PC-9 (cell line): Measurements from ENCODE around the gene KRT4. TPM values are rescaled to one million over a fixed set of nuclear protein-coding genes. Genes with fewer than 3 reads are reported as not detected.

ENCODE experiments used
- BruUV-seq: library from RNA; stranded (reverse); fragments of 400-500 nt; replicated peaks from 2 replicates; lab custom pipeline; 2021; lab: Mats Ljungman, UMichigan
- CTCF ChIA-PET: fragments of 300-600 bp; sonication (Branson Sonifier 250); formaldehyde crosslinking; loops from one replicate; lab custom pipeline; 2022; ENCODE audit warnings: antibody characterized with exemption; lab: Charles Lee
- POLR2A ChIA-PET: fragments of 300-600 bp; sonication (Branson Sonifier 250); formaldehyde crosslinking; loops from one replicate; lab custom pipeline; 2022; ENCODE audit warnings: antibody characterized with exemption; ENCODE audit not compliant: unreplicated experiment; lab: Charles Lee
- DNase-seq, 2 experiments: peaks; one replicate each; pipeline versions ENCODE4 v3.0.0 to v3.0.0-alpha.2; 2015 to 2022; ENCODE audit warnings: mixed read lengths in 1 of 2
- H2AFZ ChIP-seq: fragments of 200-600 bp; sonication (generic); 2 replicates; pipeline ENCODE4 v1.8.1; 2017; ENCODE audit warnings: antibody characterized with exemption
- H3F3A ChIP-seq: fragments of 200-600 bp; sonication (generic); 2 replicates; pipeline ENCODE4 v1.8.1; 2017; ENCODE audit warnings: antibody characterized with exemption, mild to moderate bottlenecking, low read depth; ENCODE audit not compliant: insufficient read depth
- H3K27ac ChIP-seq: fragments of 200-600 bp; sonication (generic); 2 replicates; pipeline ENCODE4 v1.6.1; 2016; ENCODE audit warnings: mixed run types
- H3K27me3 ChIP-seq: fragments of 200-600 bp; sonication (generic); 2 replicates; pipeline ENCODE4 v1.6.1; 2016; ENCODE audit warnings: low read depth, mixed run types; ENCODE audit not compliant: insufficient read depth
- H3K36me3 ChIP-seq: fragments of 200-600 bp; sonication (generic); 2 replicates; pipeline ENCODE4 v1.6.1; 2016; ENCODE audit warnings: low read depth, mixed run types
- H3K4me1 ChIP-seq: fragments of 200-600 bp; sonication (generic); replicated peaks from 2 replicates; pipeline ENCODE4 v1.6.1; 2016; ENCODE audit warnings: mixed run types; ENCODE audit not compliant: insufficient read depth
- H3K4me2 ChIP-seq: fragments of 200-600 bp; sonication (generic); 2 replicates; pipeline ENCODE4 v1.6.1; 2017; ENCODE audit warnings: mixed run types
- H3K4me3 ChIP-seq: fragments of 200-600 bp; sonication (generic); 2 replicates; pipeline ENCODE4 v1.6.1; 2016; ENCODE audit warnings: mixed run types
- H3K79me2 ChIP-seq: fragments of 200-600 bp; sonication (generic); 2 replicates; pipeline ENCODE4 v1.6.1; 2017; ENCODE audit warnings: low read depth, mixed run types
- H3K9me2 ChIP-seq: fragments of 200-600 bp; sonication (generic); 2 replicates; pipeline ENCODE4 v1.8.1; 2017; ENCODE audit warnings: mild to moderate bottlenecking; ENCODE audit not compliant: insufficient read depth
- H3K9me3 ChIP-seq: fragments of 200-600 bp; sonication (generic); 2 replicates; pipeline ENCODE4 v1.8.1; 2016; ENCODE audit warnings: low read depth; ENCODE audit not compliant: insufficient read depth
- H4K20me1 ChIP-seq: fragments of 200-600 bp; sonication (generic); 2 replicates; pipeline ENCODE4 v1.8.1; 2017; ENCODE audit not compliant: insufficient read depth
- CTCF ChIP-seq: fragments of 200-600 bp; sonication (generic); conservative IDR thresholded peaks from 2 replicates; pipeline ENCODE4 v1.6.1; 2017; ENCODE audit warnings: mixed run types, antibody characterized with exemption, mild to moderate bottlenecking, moderate library complexity
- EZH2 ChIP-seq: fragments of 200-600 bp; sonication (generic); IDR thresholded peaks from 2 replicates; pipeline ENCODE4 v1.8.0; 2017; ENCODE audit warnings: antibody characterized with exemption, low read depth
- intact Hi-C: fragments of 100-400 bp; cut with micrococcal nuclease; formaldehyde crosslinking; loops from one replicate; pipeline ENCODE4 v1.10.0; 2022; ENCODE audit not compliant: unreplicated experiment
- total RNA-seq: library from RNA; stranded (reverse); gene quantifications from 2 replicates; pipeline ENCODE4 v1.2.3, GENCODE V29; 2021

Gene KRT4
- total RNA-seq, 1 experiment from 2014 or later = 3.0 TPM

GRCh38 chr12:52851787-52852186 is 37.9 kb upstream of the KRT4 start:
- 0 out of 2 replicates have a peak, but pooled peaks cover 3% of the 10 kb centered on the region for H3K9me3 ChIP-seq
- POLR2A ChIA-PET = interaction anchor here (0.7 kb wide), 1 partner anchor 355 kb away, joined by 4 read pairs; no protein-coding TSS in a partner anchor
- H3K9me2 ChIP-seq = no peaks in the 10 kb centered on the region
- intact Hi-C loops = no loop called here
- H3K4me2 ChIP-seq = no peak overlapping the region
- peaks cover 27% of the 10 kb centered on the region for H3K4me1 ChIP-seq
- peaks cover 16% of the 10 kb centered on the region for H3F3A ChIP-seq
- BruUV-seq = no TSS peak
- TF ChIP-seq EZH2 (no peak), CTCF (no peak)
- H3K79me2 ChIP-seq = no peaks in the 10 kb centered on the region
- H3K27me3 ChIP-seq = no peaks in the 10 kb centered on the region
- DNase-seq = no peak
- no peaks in the 10 kb centered on the region for H4K20me1 ChIP-seq
- no peak overlapping the region for H3K4me3 ChIP-seq
- CTCF ChIA-PET = interaction anchor here (0.6 kb wide), 2 partner anchors 186 to 728 kb away, joined by 3 to 11 read pairs; no protein-coding TSS in a partner anchor
- H2AFZ ChIP-seq = no peak overlapping the region
- H3K36me3 ChIP-seq = no peaks in the 10 kb centered on the region
- H3K27ac ChIP-seq = no peak overlapping the region

GRCh38 chr12:52850681-52851080 is 36.8 kb upstream of the KRT4 start:
- POLR2A ChIA-PET = no interaction called here
- Histone ChIP-seq H3K4me2 (no peak overlapping the region), H3K4me1 (peaks cover 34% of the 10 kb centered on the region), H3K27ac (no peak overlapping the region), H3K27me3 (no peaks in the 10 kb centered on the region), H3K9me3 (0 out of 2 replicates have a peak, but pooled peaks cover 3% of the 10 kb centered on the region), H4K20me1 (no peaks in the 10 kb centered on the region), H3K4me3 (no peak overlapping the region), H3K36me3 (no peaks in the 10 kb centered on the region), H3F3A (peaks cover 18% of the 10 kb centered on the region), H3K79me2 (no peaks in the 10 kb centered on the region), H2AFZ (no peak overlapping the region), H3K9me2 (no peaks in the 10 kb centered on the region)
- no peak for TF ChIP-seq CTCF
- TF ChIP-seq EZH2 = no peak
- no peak for DNase-seq
- CTCF ChIA-PET = no interaction called here
- BruUV-seq = no TSS peak
- intact Hi-C loops = no loop called here

GRCh38 chr12:52849511-52849910 is 35.6 kb upstream of the KRT4 start:
- no peaks in the 10 kb centered on the region for H3K36me3 ChIP-seq
- TF ChIP-seq CTCF (no peak), EZH2 (no peak)
- no peak overlapping the region for H3K27ac ChIP-seq
- BruUV-seq = no TSS peak
- ChIA-PET CTCF (no interaction called here), POLR2A (interaction anchor here (0.7 kb wide), 1 partner anchor 78 kb away, joined by 3 read pairs; no protein-coding TSS in a partner anchor)
- H3K9me2 ChIP-seq = no peaks in the 10 kb centered on the region
- no peak overlapping the region for H2AFZ ChIP-seq
- DNase-seq = no peak
- no peak overlapping the region for H3K4me2 ChIP-seq
- H3K27me3 ChIP-seq = no peaks in the 10 kb centered on the region
- intact Hi-C loops = no loop called here
- H3K4me3 ChIP-seq = no peak overlapping the region
- no peaks in the 10 kb centered on the region for H3K79me2 ChIP-seq
- peaks cover 22% of the 10 kb centered on the region for H3F3A ChIP-seq
- peaks cover 34% of the 10 kb centered on the region for H3K4me1 ChIP-seq
- no peaks in the 10 kb centered on the region for H4K20me1 ChIP-seq
- H3K9me3 ChIP-seq = no peaks in the 10 kb centered on the region; the same call in 1 of the 2 replicates
